HUES64 (cell line): Measurements from ENCODE around the gene TXNDC12.
"Not testable (repeated sequence)": the region's sequence is repeated elsewhere in the genome, so short reads cannot be mapped to it uniquely, and the experiment has no call there.

Experiments
- H3K27ac ChIP-seq: 2 replicates; pipeline ENCODE4 v1.7.0; 2013; ENCODE audit warnings: low read depth, low read length, inconsistent platforms
- H3K27me3 ChIP-seq: 2 replicates; pipeline ENCODE4 v1.6.1; 2013; ENCODE audit warnings: mild to moderate bottlenecking, low read length; ENCODE audit not compliant: insufficient read depth
- H3K36me3 ChIP-seq: 2 replicates; pipeline ENCODE4 v1.6.1; 2013; ENCODE audit warnings: mild to moderate bottlenecking, low read length; ENCODE audit not compliant: insufficient read depth
- H3K4me1 ChIP-seq: 2 replicates; pipeline ENCODE4 v1.6.1; 2013; ENCODE audit warnings: mild to moderate bottlenecking, low read length, moderate library complexity; ENCODE audit not compliant: insufficient read depth
- H3K4me3 ChIP-seq: 2 replicates; pipeline ENCODE4 v1.5.1; 2013; ENCODE audit warnings: mild to moderate bottlenecking, low read length, moderate library complexity
- H3K9ac ChIP-seq: 2 replicates; pipeline ENCODE4 v1.6.1; 2013; ENCODE audit warnings: mild to moderate bottlenecking, low read depth, low read length
- H3K9me3 ChIP-seq: 2 replicates; pipeline ENCODE4 v1.6.1; 2013; ENCODE audit warnings: low read depth, low read length; ENCODE audit not compliant: insufficient read depth
- WGBS: fragments of 150-250, 120-280 bp; methylation state at CpG from one replicate; pipeline ENCODE4 v1.1.7; 2013; ENCODE audit warnings: missing lambda C conversion rate; 5-methylcytosine and 5-hydroxymethylcytosine counted together

Gene TXNDC12

DNA sequence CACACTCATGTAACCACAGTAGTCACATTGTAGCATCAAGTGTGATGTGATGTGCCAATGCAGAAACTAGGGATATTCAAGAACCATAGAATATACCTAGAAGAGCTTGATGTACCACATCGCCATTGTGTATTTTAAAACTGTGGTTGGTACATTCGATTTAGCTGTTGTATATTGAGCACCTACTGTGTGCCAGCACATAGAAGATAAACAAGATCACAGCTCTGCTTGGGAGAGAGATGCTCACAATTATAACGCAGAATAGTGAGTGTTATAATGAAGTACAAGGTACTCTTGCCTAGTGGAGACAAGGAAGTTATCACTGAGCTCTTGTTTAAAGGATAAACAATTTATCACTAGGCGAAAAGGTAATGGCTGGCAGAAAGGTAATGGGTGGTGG is 5.8 kb upstream of the TXNDC12 start:
- 94% methylated on average over 4 of the region's 4 CpGs for WGBS
- H3K4me3 ChIP-seq = no peak overlapping the region
- peaks cover 21% of the 10 kb centered on the region for H3K4me1 ChIP-seq
- H3K9ac ChIP-seq = no peak overlapping the region
- no peak overlapping the region for H3K27ac ChIP-seq
- H3K27me3 ChIP-seq = no peaks in the 10 kb centered on the region
- no peaks in the 10 kb centered on the region for H3K9me3 ChIP-seq
- peaks cover 75% of the 10 kb centered on the region for H3K36me3 ChIP-seq

GRCh38 chr1:52059888-52060287 is 4.9 kb upstream of the TXNDC12 start:
- Histone ChIP-seq H3K9ac (no peak overlapping the region), H3K9me3 (no peaks in the 10 kb centered on the region), H3K4me3 (no peak overlapping the region), H3K4me1 (peaks cover 21% of the 10 kb centered on the region), H3K27me3 (no peaks in the 10 kb centered on the region), H3K36me3 (peaks cover 66% of the 10 kb centered on the region), H3K27ac (no peak overlapping the region)
- no CpG with 5 or more reads among the region's 1 CpG for WGBS

DNA sequence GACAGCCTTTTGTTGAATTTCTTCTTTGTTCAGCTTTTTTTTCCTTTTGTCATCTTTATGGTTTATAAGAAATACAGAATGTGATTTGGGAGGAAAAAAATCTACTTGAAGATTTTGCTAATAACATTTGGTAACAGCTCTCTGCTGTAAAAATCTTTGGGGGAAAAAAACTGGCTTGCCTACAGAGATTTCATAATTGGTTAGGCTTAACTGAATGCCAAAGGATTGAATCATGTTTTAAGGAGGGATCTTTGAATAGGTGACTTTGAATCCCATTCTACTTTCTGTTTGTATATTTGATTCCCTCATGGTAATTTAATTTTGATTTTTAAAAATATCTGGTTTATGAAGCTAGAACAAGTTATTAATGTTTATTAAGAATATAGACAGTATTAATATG is 4.3 kb upstream of the TXNDC12 start:
- H3K9ac ChIP-seq = no peak overlapping the region; the same call in 1 of the 2 replicates
- no peaks in the 10 kb centered on the region for H3K9me3 ChIP-seq
- H3K4me1 ChIP-seq = peaks cover 21% of the 10 kb centered on the region
- H3K4me3 ChIP-seq = no peak overlapping the region
- no peak overlapping the region for H3K27ac ChIP-seq
- no peaks in the 10 kb centered on the region for H3K27me3 ChIP-seq
- peaks cover 60% of the 10 kb centered on the region for H3K36me3 ChIP-seq

- Histone ChIP-seq H3K27me3 (no peaks in the 10 kb centered on the region), H3K4me1 (peaks cover 21% of the 10 kb centered on the region), H3K9ac (peak overlapping the region; percentile 93), H3K27ac (peak overlapping the region; percentile 95; the same call in 1 of the 2 replicates), H3K9me3 (no peaks in the 10 kb centered on the region), H3K4me3 (peak overlapping the region; percentile 75), H3K36me3 (peaks cover 47% of the 10 kb centered on the region)
- 100% methylated on average over 1 of the region's 1 CpG for WGBS
Measured at GRCh38 chr1:52057876-52058415, 3.0 kb upstream of the TXNDC12 start.

GRCh38 chr1:52057255-52057654 is 2.3 kb upstream of the TXNDC12 start:
- WGBS = 45% methylated on average over 1 of the region's 1 CpG
- Histone ChIP-seq H3K27me3 (no peaks in the 10 kb centered on the region), H3K4me3 (peak overlapping the region; percentile 75), H3K9ac (peak overlapping the region; percentile 93), H3K4me1 (peaks cover 21% of the 10 kb centered on the region), H3K9me3 (no peaks in the 10 kb centered on the region), H3K36me3 (peaks cover 46% of the 10 kb centered on the region), H3K27ac (peak overlapping the region; percentile 95)

- Histone ChIP-seq H3K27ac (peak overlapping the region; percentile 95), H3K27me3 (no peaks in the 10 kb centered on the region), H3K4me3 (peak overlapping the region; percentile 75), H3K4me1 (peaks cover 21% of the 10 kb centered on the region), H3K9me3 (no peaks in the 10 kb centered on the region), H3K36me3 (peaks cover 49% of the 10 kb centered on the region), H3K9ac (peak overlapping the region; percentile 93)
- 5% methylated on average over 4 of the region's 4 CpGs for WGBS
Measured at GRCh38 chr1:52056937-52057231, 1.9 kb upstream of the TXNDC12 start.

- WGBS = under 1% methylated on average over 54 of the region's 54 CpGs
- Histone ChIP-seq H3K4me3 (peak within 1 kb of the TSS; percentile 75), H3K9ac (peak within 1 kb of the TSS; percentile 93), H3K36me3 (peaks cover 48% of the 10 kb centered on the region), H3K27ac (peak within 1 kb of the TSS; percentile 95), H3K27me3 (no peaks in the 10 kb centered on the region), H3K9me3 (no peaks in the 10 kb centered on the region), H3K4me1 (peaks cover 21% of the 10 kb centered on the region)
Measured at GRCh38 chr1:52056163-52056936, 1.4 kb upstream of the TXNDC12 start, which contains the start of gene BTF3L4. Gene BTF3L4, plus strand, starts transcription at chr1:52056295. Its CDS starts 3,553 bp downstream, at chr1:52059848.

DNA sequence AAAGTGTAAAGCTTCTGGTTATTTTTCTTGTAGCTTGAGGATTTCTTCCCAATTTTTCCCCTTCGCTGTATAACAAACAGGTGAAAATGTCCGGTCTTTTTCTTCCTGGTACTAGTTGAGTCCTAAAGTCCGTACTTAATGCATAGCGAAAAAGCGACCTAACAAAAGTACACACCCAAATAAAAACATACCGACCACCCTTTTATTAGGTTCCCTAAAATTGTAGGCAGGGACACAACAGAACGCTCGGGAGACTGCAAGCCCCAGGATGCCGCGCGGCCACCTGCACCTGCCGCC is 823 bp upstream of the TXNDC12 start:
- Histone ChIP-seq H3K27ac (peak overlapping the region; percentile 95), H3K36me3 (peaks cover 48% of the 10 kb centered on the region), H3K9ac (peak overlapping the region; percentile 93), H3K9me3 (no peaks in the 10 kb centered on the region), H3K4me1 (peaks cover 21% of the 10 kb centered on the region), H3K27me3 (no peaks in the 10 kb centered on the region), H3K4me3 (peak overlapping the region; percentile 75)
- under 1% methylated on average over 12 of the region's 12 CpGs for WGBS

DNA sequence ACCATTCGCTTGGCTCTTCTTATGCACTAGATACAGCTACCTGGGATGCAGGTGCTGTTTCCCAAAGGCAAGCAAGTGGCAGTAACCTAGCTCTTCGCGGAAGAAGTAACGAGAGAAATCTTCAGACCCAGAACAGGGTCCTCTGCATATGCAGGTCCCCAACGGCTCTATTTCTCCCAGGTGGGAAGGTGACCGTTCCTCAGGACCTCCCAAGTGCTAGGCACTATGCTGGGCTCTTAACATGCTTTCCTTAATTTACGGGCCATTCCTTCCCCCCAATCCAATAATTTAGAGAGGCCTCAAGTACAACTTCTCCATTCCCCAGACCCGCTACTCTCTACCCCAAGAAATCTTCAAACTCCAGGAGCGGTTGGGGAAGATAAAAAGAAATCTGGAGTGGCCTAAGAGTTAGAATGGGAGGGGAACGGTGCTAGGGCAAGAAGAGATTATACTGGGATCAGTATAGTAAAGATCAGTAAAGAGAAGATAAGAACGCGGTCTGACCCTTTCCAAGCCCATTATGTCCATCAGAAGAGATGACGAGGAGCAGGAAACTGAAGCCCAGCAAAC is 410 bp downstream of the TXNDC12 start:
- H3K4me3 ChIP-seq = peak overlapping the region; percentile 75
- no peaks in the 10 kb centered on the region for H3K9me3 ChIP-seq
- H3K36me3 ChIP-seq = peaks cover 46% of the 10 kb centered on the region
- H3K27ac ChIP-seq = peak overlapping the region; percentile 95
- peaks cover 21% of the 10 kb centered on the region for H3K4me1 ChIP-seq
- WGBS = under 1% methylated on average over 12 of the region's 13 CpGs
- H3K9ac ChIP-seq = peak overlapping the region; percentile 93
- H3K27me3 ChIP-seq = no peaks in the 10 kb centered on the region

DNA sequence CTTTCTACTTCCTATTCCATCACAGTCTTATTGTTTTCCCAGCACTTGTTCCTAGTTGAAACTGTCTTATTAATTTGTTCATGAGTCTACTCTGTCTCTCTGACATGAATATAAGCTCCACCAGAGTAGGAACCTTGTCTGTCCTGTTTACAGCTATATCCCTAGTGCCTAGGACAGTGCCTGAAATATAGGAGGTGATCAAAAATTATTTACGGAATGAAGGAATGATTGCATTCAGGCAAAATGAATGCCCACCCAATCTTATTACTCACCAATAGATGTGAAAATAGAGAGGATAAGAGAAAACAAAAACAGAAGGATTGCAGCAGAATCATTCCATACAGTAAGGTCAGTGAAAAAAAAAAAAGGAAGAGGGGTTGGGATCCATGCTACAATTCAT is 1.1 kb downstream of the TXNDC12 start:
- no peaks in the 10 kb centered on the region for H3K27me3 ChIP-seq
- H3K36me3 ChIP-seq = peaks cover 38% of the 10 kb centered on the region
- H3K9me3 ChIP-seq = no peaks in the 10 kb centered on the region
- no CpG with 5 or more reads among the region's 1 CpG for WGBS
- peak overlapping the region; percentile 93 for H3K9ac ChIP-seq
- H3K4me3 ChIP-seq = peak overlapping the region; percentile 75
- peaks cover 17% of the 10 kb centered on the region for H3K4me1 ChIP-seq
- H3K27ac ChIP-seq = no peak overlapping the region

DNA sequence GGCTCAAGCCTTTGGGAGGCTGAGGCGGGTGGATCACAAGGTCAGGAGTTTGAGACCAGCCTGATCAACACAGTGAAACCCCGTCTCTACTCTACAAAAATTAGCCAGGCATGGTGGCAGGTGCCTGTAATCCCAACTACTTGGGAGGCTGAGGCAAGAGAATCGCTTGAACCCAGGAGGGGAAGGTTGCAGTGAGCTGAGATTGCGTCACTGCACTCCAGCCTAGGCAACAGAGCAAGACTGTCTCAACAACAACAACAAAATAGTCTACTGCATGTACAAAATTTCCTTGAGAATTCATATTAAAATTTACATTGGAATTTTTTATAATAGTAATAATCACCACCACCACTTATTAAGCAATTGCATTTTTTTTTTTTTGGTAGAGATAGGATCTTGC is 5.7 kb downstream of the TXNDC12 start:
- H3K9me3 ChIP-seq, H3K27ac ChIP-seq, H3K27me3 ChIP-seq, H3K4me1 ChIP-seq, H3K4me3 ChIP-seq, H3K9ac ChIP-seq: not testable (repeated sequence)
- 97% methylated on average over 4 of the region's 4 CpGs for WGBS
- peaks cover 34% of the 10 kb centered on the region for H3K36me3 ChIP-seq
